Natural killer cell (primary cell): ENCODE data around the gene PLPP6. TPM values are rescaled to one million over a fixed set of nuclear protein-coding genes. Genes with fewer than 3 reads are reported as not detected.
"Not testable (repeated sequence)": the region's sequence is repeated elsewhere in the genome, so short reads cannot be mapped to it uniquely, and the experiment has no call there.

ENCODE experiments used
- ATAC-seq, 3 donors: fragments of 150-1000 bp in 2 of 3; fragments of 200-7000 bp in 1 of 3; cut with Tn5 transposase; 1 replicate in 1 of 3; 2 replicates in 2 of 3; pipeline ENCODE4 v1.10.0; 2021; ENCODE audit warnings: mild to moderate bottlenecking in 2 of 3, moderate library complexity in 2 of 3
- DNase-seq, 2 donors: peaks; one replicate each; pipeline versions ENCODE4 v3.0.0 to v3.0.0-alpha.2; 2013 to 2021; ENCODE audit warnings: mixed read lengths in 1 of 2
- H3K27ac ChIP-seq: one replicate; pipeline ENCODE4 v1.5.1; 2013; ENCODE audit warnings: mild to moderate bottlenecking, low read length
- H3K27me3 ChIP-seq: one replicate; pipeline ENCODE4 v1.6.1; 2013; ENCODE audit warnings: low read length; ENCODE audit not compliant: control insufficient read depth, insufficient read depth
- H3K36me3 ChIP-seq: one replicate; pipeline ENCODE4 v1.6.1; 2013; ENCODE audit warnings: low read length; ENCODE audit not compliant: control insufficient read depth, insufficient read depth
- H3K4me1 ChIP-seq: one replicate; pipeline ENCODE4 v1.6.1; 2013; ENCODE audit warnings: low read length; ENCODE audit not compliant: control insufficient read depth, insufficient read depth
- H3K4me3 ChIP-seq: one replicate; pipeline ENCODE4 v1.5.1; 2013; ENCODE audit warnings: low read length
- H3K9me3 ChIP-seq: one replicate; pipeline ENCODE4 v1.6.1; 2013; ENCODE audit warnings: low read length; ENCODE audit not compliant: control insufficient read depth, insufficient read depth
- H3K27ac Mint-ChIP-seq, 2 donors: one replicate each; pipeline ENCODE4 v1.8.0; 2022; ENCODE audit warnings: mild to moderate bottlenecking in 2 of 2, mixed read lengths in 2 of 2, moderate library complexity in 1 of 2
- H3K27me3 Mint-ChIP-seq, 2 donors: one replicate each; pipeline ENCODE4 v1.8.0; 2022; ENCODE audit warnings: low read depth in 2 of 2, mixed read lengths in 2 of 2
- H3K36me3 Mint-ChIP-seq: one replicate; pipeline ENCODE4 v1.8.0; 2022; ENCODE audit warnings: mixed read lengths
- H3K4me1 Mint-ChIP-seq, 2 donors: one replicate each; pipeline ENCODE4 v1.8.0; 2022; ENCODE audit warnings: mixed read lengths in 2 of 2
- H3K4me3 Mint-ChIP-seq: one replicate; pipeline ENCODE4 v1.8.0; 2022; ENCODE audit warnings: mild to moderate bottlenecking, moderate library complexity, mixed read lengths
- H3K9me3 Mint-ChIP-seq, 2 donors: one replicate each; pipeline ENCODE4 v1.8.0; 2022; ENCODE audit warnings: mixed read lengths in 2 of 2
- WGBS: methylation state at CpG from one replicate; pipeline ENCODE4 v1.1.7; 2013; ENCODE audit warnings: missing lambda C conversion rate; ENCODE audit not compliant: insufficient coverage; 5-methylcytosine and 5-hydroxymethylcytosine counted together
- intact Hi-C: fragments of 100-400 bp; cut with micrococcal nuclease; formaldehyde crosslinking; loops from one replicate; pipeline ENCODE4 v1.14.2; 2022
- total RNA-seq, 4 donors: library from RNA; stranded (reverse); fragments of 120-200 nt in 1 of 4; gene quantifications; one replicate each; pipeline versions ENCODE4 v1.2.3 to v1.2.4, GENCODE V29; 2013 to 2022
- TF ChIP-seq, protein P1 (sequence below): fragments of 200-600 bp; IDR thresholded peaks from one replicate; pipeline ENCODE4 v1.8.0; 2022; ENCODE audit warnings: antibody characterized with exemption

Gene PLPP6
- total RNA-seq, 3 donors from 2014 or later (not counting 1 experiment from before 2014, with no cell fraction given): 3.7 to 5.6 (median 3.8) TPM

- H3K9me3 ChIP-seq: no peaks in the 10 kb centered on the region
- no peaks in the 10 kb centered on the region for H3K27me3 ChIP-seq
- TF ChIP-seq, protein P1, sequence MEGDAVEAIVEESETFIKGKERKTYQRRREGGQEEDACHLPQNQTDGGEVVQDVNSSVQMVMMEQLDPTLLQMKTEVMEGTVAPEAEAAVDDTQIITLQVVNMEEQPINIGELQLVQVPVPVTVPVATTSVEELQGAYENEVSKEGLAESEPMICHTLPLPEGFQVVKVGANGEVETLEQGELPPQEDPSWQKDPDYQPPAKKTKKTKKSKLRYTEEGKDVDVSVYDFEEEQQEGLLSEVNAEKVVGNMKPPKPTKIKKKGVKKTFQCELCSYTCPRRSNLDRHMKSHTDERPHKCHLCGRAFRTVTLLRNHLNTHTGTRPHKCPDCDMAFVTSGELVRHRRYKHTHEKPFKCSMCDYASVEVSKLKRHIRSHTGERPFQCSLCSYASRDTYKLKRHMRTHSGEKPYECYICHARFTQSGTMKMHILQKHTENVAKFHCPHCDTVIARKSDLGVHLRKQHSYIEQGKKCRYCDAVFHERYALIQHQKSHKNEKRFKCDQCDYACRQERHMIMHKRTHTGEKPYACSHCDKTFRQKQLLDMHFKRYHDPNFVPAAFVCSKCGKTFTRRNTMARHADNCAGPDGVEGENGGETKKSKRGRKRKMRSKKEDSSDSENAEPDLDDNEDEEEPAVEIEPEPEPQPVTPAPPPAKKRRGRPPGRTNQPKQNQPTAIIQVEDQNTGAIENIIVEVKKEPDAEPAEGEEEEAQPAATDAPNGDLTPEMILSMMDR: no peak
- no peak overlapping the region for H3K4me3 Mint-ChIP-seq
- no peak overlapping the region for H3K4me3 ChIP-seq
- no peak overlapping the region for H3K27ac ChIP-seq
- peaks cover under 1 to 16% of the 10 kb centered on the region in 2 donors for H3K27me3 Mint-ChIP-seq
- H3K36me3 Mint-ChIP-seq: peaks cover 6% of the 10 kb centered on the region
- H3K36me3 ChIP-seq: no peaks in the 10 kb centered on the region
- H3K4me1 Mint-ChIP-seq: peaks cover 11% of the 10 kb centered on the region in 2 donors
- intact Hi-C loops: no loop called here
- no peaks in the 10 kb centered on the region for H3K9me3 Mint-ChIP-seq
- ATAC-seq: no peak
- peaks cover 9% of the 10 kb centered on the region for H3K4me1 ChIP-seq
- no peak overlapping the region for H3K27ac Mint-ChIP-seq
- WGBS: 85% methylated on average over 10 of the region's 10 CpGs
- no peak for DNase-seq
These were observed 7.6 kb upstream of the PLPP6 start for GRCh38 chr9:4654538-4654937.

DNA sequence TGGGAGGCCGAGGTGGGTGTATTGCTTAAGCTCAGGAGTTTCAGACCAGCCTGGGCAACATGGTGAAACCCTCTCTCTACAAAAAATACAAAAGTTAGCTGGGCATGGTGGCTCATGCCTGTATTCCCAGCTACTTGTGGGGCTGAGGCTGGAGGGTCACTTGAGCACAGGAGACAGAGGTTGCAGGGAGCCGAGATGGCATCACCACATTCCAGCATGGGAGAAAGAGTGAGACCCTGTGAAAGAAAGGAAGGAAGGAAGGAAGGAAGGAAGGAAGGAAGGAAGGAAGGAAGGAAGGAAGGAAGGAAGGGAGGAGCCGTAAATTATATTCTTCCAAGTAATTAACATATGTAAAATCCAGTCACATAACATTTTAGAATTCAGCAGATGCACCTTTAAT, 5.9 kb upstream of the PLPP6 start:
- H3K9me3 Mint-ChIP-seq, H3K4me1 ChIP-seq, H3K27me3 Mint-ChIP-seq, intact Hi-C loops, H3K36me3 ChIP-seq, H3K9me3 ChIP-seq, H3K36me3 Mint-ChIP-seq, H3K27ac ChIP-seq, DNase-seq, ATAC-seq, H3K27ac Mint-ChIP-seq, H3K27me3 ChIP-seq, H3K4me3 ChIP-seq, H3K4me3 Mint-ChIP-seq: not testable (repeated sequence)
- WGBS: 85% methylated on average over 2 of the region's 3 CpGs
- H3K4me1 Mint-ChIP-seq: peaks cover 13 to 20% of the 10 kb centered on the region in 2 donors

DNA sequence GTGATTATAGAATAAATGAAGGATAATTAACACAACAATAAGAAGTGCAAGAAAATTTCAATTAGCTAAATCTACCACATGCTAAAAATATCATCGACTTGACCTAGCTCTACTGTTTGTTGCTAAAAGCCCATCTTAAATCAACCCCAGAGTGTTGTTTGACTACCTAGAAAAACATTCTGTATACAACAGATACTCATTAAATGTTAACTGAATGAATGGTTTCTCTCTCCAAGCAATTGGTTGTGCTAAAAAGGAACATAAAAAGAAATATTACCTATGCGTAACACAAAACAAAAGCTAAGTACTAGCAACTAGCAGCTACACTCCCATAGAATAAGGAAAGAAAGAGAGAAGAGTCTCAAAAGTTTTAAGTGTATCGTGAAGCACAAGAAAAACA, 5.5 kb upstream of the PLPP6 start:
- ATAC-seq: no peak
- no peak overlapping the region for H3K4me3 ChIP-seq
- WGBS: 92% methylated on average over 1 of the region's 3 CpGs
- peaks cover 11% of the 10 kb centered on the region for H3K4me1 ChIP-seq
- no peak overlapping the region for H3K27ac ChIP-seq
- no peak overlapping the region for H3K27ac Mint-ChIP-seq
- peaks cover 17 to 24% of the 10 kb centered on the region in 2 donors for H3K4me1 Mint-ChIP-seq
- TF ChIP-seq, protein P1: no peak
- H3K9me3 Mint-ChIP-seq: no peaks in the 10 kb centered on the region
- no peaks in the 10 kb centered on the region for H3K9me3 ChIP-seq
- peaks cover 0 to 7% of the 10 kb centered on the region in 2 donors for H3K27me3 Mint-ChIP-seq
- intact Hi-C loops: no loop called here
- H3K36me3 ChIP-seq: no peaks in the 10 kb centered on the region
- H3K27me3 ChIP-seq: no peaks in the 10 kb centered on the region
- no peak for DNase-seq
- H3K36me3 Mint-ChIP-seq: peaks cover 6% of the 10 kb centered on the region
- H3K4me3 Mint-ChIP-seq: no peak overlapping the region

GRCh38 chr9:4657426-4658159, 4.5 kb upstream of the PLPP6 start:
- peaks cover 26 to 31% of the 10 kb centered on the region in 2 donors for H3K4me1 Mint-ChIP-seq
- Histone ChIP-seq H3K36me3 (no peaks in the 10 kb centered on the region), H3K9me3 (no peaks in the 10 kb centered on the region), H3K4me3 (no peak overlapping the region), H3K27me3 (no peaks in the 10 kb centered on the region), H3K27ac (no peak overlapping the region), H3K4me1 (peaks cover 17% of the 10 kb centered on the region)
- over 99% methylated on average over 4 of the region's 4 CpGs for WGBS
- intact Hi-C loops: no loop called here
- no peak for DNase-seq
- H3K27me3 Mint-ChIP-seq: peaks cover 0 to 7% of the 10 kb centered on the region in 2 donors
- ATAC-seq: no peak
- TF ChIP-seq, protein P1: no peak
- no peak overlapping the region for H3K4me3 Mint-ChIP-seq
- no peaks in the 10 kb centered on the region for H3K9me3 Mint-ChIP-seq
- no peak overlapping the region for H3K27ac Mint-ChIP-seq
- peaks cover 6% of the 10 kb centered on the region for H3K36me3 Mint-ChIP-seq

- H3K27ac Mint-ChIP-seq, H3K4me3 Mint-ChIP-seq: not testable (repeated sequence)
These were observed 1.4 kb upstream of the PLPP6 start for GRCh38 chr9:4660665-4661064.

More at GRCh38 chr9:4660665-4661064, 1.4 kb upstream of the PLPP6 start:
- H3K27me3 Mint-ChIP-seq, DNase-seq, H3K27ac ChIP-seq, H3K9me3 Mint-ChIP-seq, H3K36me3 Mint-ChIP-seq, H3K4me3 ChIP-seq, H3K36me3 ChIP-seq, H3K27me3 ChIP-seq, H3K9me3 ChIP-seq, ATAC-seq: not testable (repeated sequence)
- no CpG with 5 or more reads among the region's 5 CpGs for WGBS
- intact Hi-C loops: loop anchor here (10.0 kb wide), 1 partner anchor 324 kb away; the partner anchor contains the start of gene JAK2
- peaks cover 42 to 46% of the 10 kb centered on the region in 2 donors for H3K4me1 Mint-ChIP-seq
- peaks cover 16% of the 10 kb centered on the region for H3K4me1 ChIP-seq
